HG03097 (cell line): ENCODE results near the gene MBNL1.

ENCODE experiments used
- ATAC-seq: cut with Tn5 transposase; IDR thresholded peaks from one replicate; pipeline ENCODE4 v1.9.1; 2021; ENCODE audit not compliant: unreplicated experiment, low FRiP score

MBNL1 gene

GRCh38 chr3:152268555-152269055, at the start of gene MBNL1:
Gene MBNL1, plus strand, starts transcription at chr3:152268929. Its CDS starts 31,265 bp downstream, at chr3:152300194.
- peak; percentile 47 for ATAC-seq

- no peak for ATAC-seq
Measured at GRCh38 chr3:152219216-152219615, 49.5 kb upstream of the MBNL1 start.

GRCh38 chr3:152219769-152220255, 48.9 kb upstream of the MBNL1 start:
- ATAC-seq, result no peak

GRCh38 chr3:152222327-152222726, 46.4 kb upstream of the MBNL1 start:
- ATAC-seq, result no peak

- no peak for ATAC-seq
Measured at GRCh38 chr3:152225201-152225600, 43.5 kb upstream of the MBNL1 start.

GRCh38 chr3:152226176-152226575, 42.6 kb upstream of the MBNL1 start:
- no peak for ATAC-seq

- no peak for ATAC-seq
Measured at GRCh38 chr3:152227027-152227426, 41.7 kb upstream of the MBNL1 start.

- ATAC-seq, result no peak
Measured at GRCh38 chr3:152229692-152230091, 39.0 kb upstream of the MBNL1 start.

GRCh38 chr3:152230370-152230769, 38.4 kb upstream of the MBNL1 start:
- ATAC-seq, result no peak

GRCh38 chr3:152232001-152232400, 36.7 kb upstream of the MBNL1 start:
- no peak for ATAC-seq

GRCh38 chr3:152232679-152233078, 36.0 kb upstream of the MBNL1 start:
- no peak for ATAC-seq

- ATAC-seq, result no peak
Measured at GRCh38 chr3:152234657-152235375, 33.9 kb upstream of the MBNL1 start.

GRCh38 chr3:152235709-152236298, 32.9 kb upstream of the MBNL1 start:
- ATAC-seq, result peak; percentile 41

GRCh38 chr3:152236716-152237115, 32.0 kb upstream of the MBNL1 start:
- no peak for ATAC-seq

GRCh38 chr3:152241142-152242017, 27.3 kb upstream of the MBNL1 start:
- ATAC-seq, result peak; percentile 71

- peak; percentile 58 for ATAC-seq
Measured at GRCh38 chr3:152243301-152243711, 25.4 kb upstream of the MBNL1 start.

- peak; percentile 20 for ATAC-seq
Measured at GRCh38 chr3:152243721-152244516, 24.8 kb upstream of the MBNL1 start.

GRCh38 chr3:152244517-152244888, 24.2 kb upstream of the MBNL1 start:
- no peak for ATAC-seq

- no peak for ATAC-seq
Measured at GRCh38 chr3:152245498-152246170, 23.1 kb upstream of the MBNL1 start.

GRCh38 chr3:152251916-152252315, 16.8 kb upstream of the MBNL1 start:
- no peak for ATAC-seq
